Adipose tissue (tissue), 3 donors: Measurements from ENCODE around the gene TRIM39. TPM values are rescaled to one million over a fixed set of nuclear protein-coding genes. Genes with fewer than 3 reads are reported as not detected.

Source experiments
- H3K27ac ChIP-seq: one replicate; pipeline ENCODE4 v1.5.1; 2013; ENCODE audit warnings: low read depth, low read length
- WGBS, 3 donors: extraction: QIAGEN DNeasy Blood & Tissue Kit; methylation state at CpG; one replicate each; pipeline ENCODE4 v1.1.7; 2013; 5-methylcytosine and 5-hydroxymethylcytosine counted together
- polyA plus RNA-seq, 3 donors: library from polyadenylated mRNA; stranded (reverse); fragments of 200-250 nt; gene quantifications; one replicate each; pipeline ENCODE4 v1.2.3, GENCODE V29; 2013
- donor health status: healthy with polysubstance abuse.
- donor health status: Bipolar disorder and iron deficiency.
- donor health status: healthy.

Gene TRIM39
- polyA plus RNA-seq, 3 donors: 7.2 to 9.6 (median 9.5) TPM

GRCh38 chr6:30325150-30325872, 1.4 kb upstream of the TRIM39 start:
- WGBS, 3 donors: 3 to 12% (median 10%) methylated on average over 10 of the region's 10 CpGs
- H3K27ac ChIP-seq: no peak overlapping the region

GRCh38 chr6:30325873-30326525, 728 bp upstream of the TRIM39 start:
- whole genome bisulfite sequencing, 3 donors: 0% methylated on average over 29 of the region's 29 CpGs
- peak overlapping the region; percentile 99 for H3K27ac ChIP-seq

- 2 to 3% (median 3%) methylated on average over 17 of the region's 17 CpGs for WGBS, 3 donors
- peak overlapping the region; percentile 99 for H3K27ac ChIP-seq
Observed at GRCh38 chr6:30327232-30327746, 562 bp downstream of the TRIM39 start.

GRCh38 chr6:30328397-30328796, 1.7 kb downstream of the TRIM39 start:
- H3K27ac ChIP-seq: no peak overlapping the region

GRCh38 chr6:30329331-30329730, 2.6 kb downstream of the TRIM39 start:
- WGBS, 3 donors: 72 to 97% (median 74%) methylated on average over 12 of the region's 12 CpGs
- H3K27ac ChIP-seq: no peak overlapping the region

GRCh38 chr6:30331981-30332380, 5.3 kb downstream of the TRIM39 start:
- 67 to 95% (median 88%) methylated on average over 3 of the region's 3 CpGs for WGBS, 3 donors
- no peak overlapping the region for H3K27ac ChIP-seq

- WGBS, 3 donors: 85 to 98% (median 94%) methylated on average over 2 of the region's 2 CpGs
- no peak overlapping the region for H3K27ac ChIP-seq
Observed at GRCh38 chr6:30334075-30334783, 7.5 kb downstream of the TRIM39 start.

GRCh38 chr6:30340589-30341054, 13.9 kb downstream of the TRIM39 start:
- no peak overlapping the region for H3K27ac ChIP-seq
- WGBS, 3 donors: 82 to 89% (median 88%) methylated on average over 6 of the region's 6 CpGs

- WGBS, 3 donors: 94 to 96% (median 95%) methylated on average over 3 of the region's 3 CpGs
- no peak overlapping the region for H3K27ac ChIP-seq
Observed at GRCh38 chr6:30341218-30341617, 14.5 kb downstream of the TRIM39 start.

- 96 to 97% (median 97%) methylated on average over 16 of the region's 16 CpGs for WGBS, 3 donors
- H3K27ac ChIP-seq: no peak overlapping the region
Observed at GRCh38 chr6:30341728-30342127, 15.0 kb downstream of the TRIM39 start.

- WGBS, 3 donors: 42 to 77% (median 68%) methylated on average over 4 of the region's 4 CpGs
- no peak overlapping the region for H3K27ac ChIP-seq
Observed at GRCh38 chr6:30344191-30344867, 17.6 kb downstream of the TRIM39 start.

- 2 to 3% (median 2%) methylated on average over 56 to 64 of the region's 64 CpGs for WGBS, 3 donors
- no peak within 1 kb of the TSS for H3K27ac ChIP-seq
Observed at GRCh38 chr6:30344868-30345671, 18.3 kb downstream of the TRIM39 start, which contains the start of gene RPP21. Gene RPP21, plus strand, starts transcription at chr6:30345156. Its CDS starts 16 bp downstream, at chr6:30345172.

- H3K27ac ChIP-seq: no peak overlapping the region
- 27 to 47% (median 46%) methylated on average over 4 of the region's 4 CpGs for WGBS, 3 donors
Observed at GRCh38 chr6:30345852-30346251, 19.1 kb downstream of the TRIM39 start.

- H3K27ac ChIP-seq: no peak overlapping the region
- 52 to 86% (median 81%) methylated on average over 3 of the region's 3 CpGs for WGBS, 3 donors
Observed at GRCh38 chr6:30348957-30349356, 22.2 kb downstream of the TRIM39 start.

- H3K27ac ChIP-seq: no peak overlapping the region
- WGBS, 3 donors: 60 to 76% (median 74%) methylated on average over 3 of the region's 3 CpGs
Observed at GRCh38 chr6:30349421-30350177, 22.9 kb downstream of the TRIM39 start.

- no peak overlapping the region for H3K27ac ChIP-seq
- 45 to 82% (median 51%) methylated on average over 1 of the region's 1 CpG for WGBS, 3 donors
Observed at GRCh38 chr6:30350524-30350923, 23.8 kb downstream of the TRIM39 start.

GRCh38 chr6:30352550-30352949, 25.8 kb downstream of the TRIM39 start:
- no peak overlapping the region for H3K27ac ChIP-seq
- WGBS, 3 donors: 83 to 92% (median 90%) methylated on average over 2 of the region's 2 CpGs
